BE2C (cell line): ENCODE results near the gene KRTAP16-1.

Experiments
- DNase-seq: peaks from one replicate; pipeline ENCODE4 v3.0.0-alpha.2; 2020
- H3K27me3 ChIP-seq: fragments of 250-450 bp; sonication (Bioruptor Pico); 2 replicates; pipeline ENCODE4 v1.5.1; 2020; ENCODE audit warnings: mild to moderate bottlenecking
- H3K36me3 ChIP-seq: fragments of 250-450 bp; sonication (Bioruptor Pico); 2 replicates; pipeline ENCODE4 v1.5.1; 2020; ENCODE audit warnings: mild to moderate bottlenecking
- H3K4me1 ChIP-seq: fragments of 250-450 bp; sonication (Bioruptor Pico); 2 replicates; pipeline ENCODE4 v1.5.1; 2020
- H3K4me3 ChIP-seq: 2 replicates; pipeline ENCODE4 v1.5.1; 2011; ENCODE audit warnings: low read depth, low read length
- H3K9me3 ChIP-seq: fragments of 250-450 bp; sonication (Bioruptor Pico); 2 replicates; pipeline ENCODE4 v1.5.1; 2020
- CTCF ChIP-seq: IDR thresholded peaks from 2 replicates; pipeline ENCODE4 v1.5.1; 2012; ENCODE audit warnings: mild to moderate bottlenecking, low read depth, low read length

Gene KRTAP16-1

DNA sequence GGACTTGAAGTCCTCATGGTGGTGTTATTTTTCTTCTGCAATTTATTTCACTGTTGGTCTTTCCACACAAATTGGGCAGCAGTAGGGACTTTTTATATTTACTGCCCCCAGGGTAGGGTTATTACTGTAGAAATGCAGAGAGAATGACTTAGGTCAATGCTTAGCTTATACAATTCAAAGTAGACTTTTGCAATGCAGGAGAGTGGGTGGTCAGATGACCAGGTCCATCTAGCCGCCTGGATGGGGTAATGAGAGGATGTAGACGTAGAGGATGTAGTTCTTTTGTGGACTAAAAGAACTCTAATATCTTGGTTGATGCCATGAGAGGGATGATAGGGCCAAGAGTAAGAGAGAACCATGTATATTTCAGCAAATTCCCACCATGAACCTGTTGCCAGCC, 9.1 kb upstream of the KRTAP16-1 start:
- Histone ChIP-seq H3K4me3 (no peak overlapping the region), H3K27me3 (peaks cover 41% of the 10 kb centered on the region), H3K36me3 (no peaks in the 10 kb centered on the region), H3K4me1 (no peaks in the 10 kb centered on the region), H3K9me3 (no peaks in the 10 kb centered on the region)
- TF ChIP-seq CTCF = no peak
- no peak for DNase-seq

DNA sequence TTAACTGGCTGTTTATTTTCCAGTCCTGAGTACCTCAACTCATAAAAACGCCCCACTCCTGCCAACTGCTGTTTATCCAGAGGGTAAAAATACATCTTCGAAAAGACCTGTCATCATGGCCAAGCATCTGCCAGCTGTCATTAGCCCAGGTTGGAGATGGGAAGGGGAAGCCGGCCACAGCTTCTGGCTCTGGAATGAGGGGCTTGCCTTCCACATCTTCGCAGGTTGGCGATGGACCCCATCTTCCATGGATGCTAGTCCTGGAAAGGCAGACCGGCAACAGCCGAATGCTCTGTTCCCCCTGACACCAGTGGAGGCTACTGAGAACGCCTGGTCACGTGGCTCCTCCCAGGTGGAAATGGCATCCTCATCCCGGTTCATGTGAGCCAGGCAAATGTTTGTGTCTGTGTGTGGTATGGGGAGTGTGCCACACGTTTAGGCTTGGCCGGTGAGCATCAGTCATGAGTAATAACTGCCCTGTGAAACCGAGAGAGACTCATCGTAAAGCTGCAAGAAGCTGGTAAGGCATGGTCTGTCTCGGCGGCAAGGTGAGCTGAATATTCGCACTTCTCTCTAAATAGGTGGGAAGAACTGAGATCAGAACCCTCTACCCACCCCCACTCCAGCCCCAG, 6.8 kb upstream of the KRTAP16-1 start:
- TF ChIP-seq CTCF = no peak

DNA sequence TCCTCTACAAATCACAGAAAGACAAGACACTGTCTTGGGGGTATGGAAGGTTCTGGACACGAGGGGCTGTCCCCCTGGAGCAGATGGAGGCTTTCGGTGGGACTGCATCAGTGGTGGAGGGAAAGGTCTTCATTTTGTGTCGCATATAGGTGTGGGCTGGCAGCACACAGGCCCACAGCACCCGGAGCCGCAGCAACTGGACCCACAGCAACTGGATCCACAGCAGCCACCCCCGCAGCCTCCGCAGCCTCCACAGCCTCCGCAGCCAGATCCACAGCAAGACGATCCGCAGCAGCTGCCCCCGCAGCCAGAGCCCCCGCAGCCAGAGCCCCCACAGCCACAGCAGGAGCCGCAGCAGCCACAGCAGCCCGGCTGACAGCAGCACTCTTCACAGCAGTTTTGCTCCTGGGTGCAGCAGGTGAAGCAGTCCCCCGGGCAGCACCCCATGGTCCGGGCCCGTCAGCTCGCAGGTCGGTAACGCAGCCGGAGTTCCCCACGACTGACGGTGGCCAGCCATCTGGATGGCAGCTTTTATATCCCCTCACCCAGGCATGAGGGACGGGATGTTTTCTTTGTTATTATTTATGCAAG, 6.2 kb upstream of the KRTAP16-1 start, which contains the start of gene KRTAP17-1:
TSS of gene KRTAP17-1 (minus strand) at position 507 of the 591 bp plus-strand sequence. CDS start at position 447, 60 bp downstream.
- Histone ChIP-seq H3K27me3 (peaks cover 65% of the 10 kb centered on the region), H3K36me3 (no peaks in the 10 kb centered on the region), H3K4me1 (no peaks in the 10 kb centered on the region), H3K4me3 (no peak within 1 kb of the TSS), H3K9me3 (no peaks in the 10 kb centered on the region)
- no peak for TF ChIP-seq CTCF
- no peak for DNase-seq

More for the DNA sequence above, 6.8 kb upstream of the KRTAP16-1 start:
- no peak overlapping the region for H3K4me3 ChIP-seq
- no peaks in the 10 kb centered on the region for H3K36me3 ChIP-seq
- no peak for DNase-seq
- H3K4me1 ChIP-seq = no peaks in the 10 kb centered on the region
- H3K9me3 ChIP-seq = no peaks in the 10 kb centered on the region
- H3K27me3 ChIP-seq = peaks cover 64% of the 10 kb centered on the region

GRCh38 chr17:41311111-41311510, 2.0 kb upstream of the KRTAP16-1 start:
- TF ChIP-seq CTCF = no peak
- Histone ChIP-seq H3K36me3 (no peaks in the 10 kb centered on the region), H3K27me3 (peaks cover 80% of the 10 kb centered on the region), H3K9me3 (no peaks in the 10 kb centered on the region), H3K4me3 (no peak overlapping the region), H3K4me1 (no peaks in the 10 kb centered on the region)
- DNase-seq = no peak

GRCh38 chr17:41308251-41308917, 725 bp downstream of the KRTAP16-1 start:
- Histone ChIP-seq H3K9me3 (no peaks in the 10 kb centered on the region), H3K4me1 (no peaks in the 10 kb centered on the region), H3K36me3 (no peaks in the 10 kb centered on the region), H3K27me3 (peaks cover 66% of the 10 kb centered on the region), H3K4me3 (no peak overlapping the region)
- DNase-seq = no peak
- TF ChIP-seq CTCF = no peak

GRCh38 chr17:41307647-41308046, 1.5 kb downstream of the KRTAP16-1 start:
- H3K4me1 ChIP-seq = no peaks in the 10 kb centered on the region
- no peaks in the 10 kb centered on the region for H3K9me3 ChIP-seq
- peaks cover 60% of the 10 kb centered on the region for H3K27me3 ChIP-seq
- no peak overlapping the region for H3K4me3 ChIP-seq
- no peaks in the 10 kb centered on the region for H3K36me3 ChIP-seq
- no peak for DNase-seq
- no peak for TF ChIP-seq CTCF
